ENCODE results near the gene KISS1. TPM values are rescaled to one million over a fixed set of nuclear protein-coding genes. Genes with fewer than 3 reads are reported as not detected.

KISS1 gene
- total RNA-seq, 1 donor from 2014 or later, result 2.7 TPM

GRCh38 chr1:204202481-204202880, 6.2 kb upstream of the KISS1 start:
- H3K4me1 ChIP-seq (ENCODE audit: insufficient read depth, low read length), result peaks cover 20% of the 10 kb centered on the region
- H3K79me2 ChIP-seq (ENCODE audit: insufficient read depth, low read length), result no peaks in the 10 kb centered on the region
- peaks cover 7% of the 10 kb centered on the region for H3K27me3 ChIP-seq (ENCODE audit: insufficient read depth, low read length)
- no peak for FAIRE-seq
- no peak overlapping the region for H3K27ac ChIP-seq (ENCODE audit: low read depth, low read length)
- H3K4me1 Mint-ChIP-seq (ENCODE audit: low read depth, unreplicated experiment), result peaks cover 12% of the 10 kb centered on the region
- H3K9ac ChIP-seq (ENCODE audit: low read length), result no peak overlapping the region
- no peak for DNase-seq (ENCODE audit: low read depth)
- no peak overlapping the region for H3K4me2 ChIP-seq (ENCODE audit: low read length)
- H3K27ac Mint-ChIP-seq (ENCODE audit: unreplicated experiment), result no peak overlapping the region
- no peak overlapping the region for H3K4me3 Mint-ChIP-seq (ENCODE audit: unreplicated experiment)
- H3K9me3 ChIP-seq (ENCODE audit: insufficient read depth, low read depth, low read length), result no peaks in the 10 kb centered on the region
- no peak overlapping the region for H2AFZ ChIP-seq (ENCODE audit: low read depth, low read length)
- H3K9me3 Mint-ChIP-seq (ENCODE audit: unreplicated experiment), result no peaks in the 10 kb centered on the region
- peaks cover 6% of the 10 kb centered on the region for H3K27me3 Mint-ChIP-seq (ENCODE audit: low read depth, unreplicated experiment)
- no peaks in the 10 kb centered on the region for H4K20me1 ChIP-seq (ENCODE audit: insufficient read depth, low read length)
- no peaks in the 10 kb centered on the region for H3K36me3 ChIP-seq (ENCODE audit: insufficient read depth, low read length)
- H3K4me3 ChIP-seq (ENCODE audit: insufficient read depth, low read depth, low read length), result no peak overlapping the region
- TF ChIP-seq EZH2 (IDR thresholded peaks at IDR 0.05; ENCODE audit: insufficient read depth, low read length) (no peak), CTCF (IDR thresholded peaks at IDR 0.05; ENCODE audit: insufficient read depth, low read depth, low read length) (no peak)
- peaks cover 2% of the 10 kb centered on the region for H3K36me3 Mint-ChIP-seq (ENCODE audit: low read depth, unreplicated experiment)

GRCh38 chr1:204201348-204202040, 5.2 kb upstream of the KISS1 start:
- H3K27ac Mint-ChIP-seq (ENCODE audit: unreplicated experiment), result no peak overlapping the region
- H3K27ac ChIP-seq (ENCODE audit: low read depth, low read length), result no peak overlapping the region
- peaks cover 3% of the 10 kb centered on the region for H3K27me3 ChIP-seq (ENCODE audit: insufficient read depth, low read length)
- H3K36me3 Mint-ChIP-seq (ENCODE audit: low read depth, unreplicated experiment), result peaks cover 2% of the 10 kb centered on the region
- H3K4me1 Mint-ChIP-seq (ENCODE audit: low read depth, unreplicated experiment), result peaks cover 17% of the 10 kb centered on the region
- H3K4me2 ChIP-seq (ENCODE audit: low read length), result no peak overlapping the region
- H4K20me1 ChIP-seq (ENCODE audit: insufficient read depth, low read length), result no peaks in the 10 kb centered on the region
- H3K9ac ChIP-seq (ENCODE audit: low read length), result no peak overlapping the region
- no peak overlapping the region for H2AFZ ChIP-seq (ENCODE audit: low read depth, low read length)
- peaks cover 24% of the 10 kb centered on the region for H3K4me1 ChIP-seq (ENCODE audit: insufficient read depth, low read length)
- H3K9me3 Mint-ChIP-seq (ENCODE audit: unreplicated experiment), result no peaks in the 10 kb centered on the region
- H3K36me3 ChIP-seq (ENCODE audit: insufficient read depth, low read length), result no peaks in the 10 kb centered on the region
- no peak for FAIRE-seq
- no peak for DNase-seq (ENCODE audit: low read depth)
- H3K4me3 ChIP-seq (ENCODE audit: insufficient read depth, low read depth, low read length), result no peak overlapping the region
- no peaks in the 10 kb centered on the region for H3K79me2 ChIP-seq (ENCODE audit: insufficient read depth, low read length)
- peaks cover 3% of the 10 kb centered on the region for H3K27me3 Mint-ChIP-seq (ENCODE audit: low read depth, unreplicated experiment)
- H3K9me3 ChIP-seq (ENCODE audit: insufficient read depth, low read depth, low read length), result no peaks in the 10 kb centered on the region
- no peak overlapping the region for H3K4me3 Mint-ChIP-seq (ENCODE audit: unreplicated experiment)
- no peak for TF ChIP-seq CTCF (IDR thresholded peaks at IDR 0.05; ENCODE audit: insufficient read depth, low read depth, low read length)
- TF ChIP-seq EZH2 (IDR thresholded peaks at IDR 0.05; ENCODE audit: insufficient read depth, low read length), result no peak

- Histone ChIP-seq H3K4me1 (ENCODE audit: insufficient read depth, low read length) (peaks cover 39% of the 10 kb centered on the region), H4K20me1 (ENCODE audit: insufficient read depth, low read length) (no peaks in the 10 kb centered on the region), H3K36me3 (ENCODE audit: insufficient read depth, low read length) (no peaks in the 10 kb centered on the region), H3K79me2 (ENCODE audit: insufficient read depth, low read length) (no peaks in the 10 kb centered on the region), H3K9me3 (ENCODE audit: insufficient read depth, low read depth, low read length) (no peaks in the 10 kb centered on the region), H3K4me3 (ENCODE audit: insufficient read depth, low read depth, low read length) (no peak overlapping the region), H2AFZ (ENCODE audit: low read depth, low read length) (no peak overlapping the region), H3K4me2 (ENCODE audit: low read length) (no peak overlapping the region), H3K27me3 (ENCODE audit: insufficient read depth, low read length) (peaks cover 3% of the 10 kb centered on the region), H3K27ac (ENCODE audit: low read depth, low read length) (peak overlapping the region; percentile 77), H3K9ac (ENCODE audit: low read length) (peak overlapping the region; percentile 43)
- H3K36me3 Mint-ChIP-seq (ENCODE audit: low read depth, unreplicated experiment), result peaks cover 2% of the 10 kb centered on the region
- peak overlapping the region; percentile 66 for H3K27ac Mint-ChIP-seq (ENCODE audit: unreplicated experiment)
- peaks cover 2% of the 10 kb centered on the region for H3K27me3 Mint-ChIP-seq (ENCODE audit: low read depth, unreplicated experiment)
- H3K4me3 Mint-ChIP-seq (ENCODE audit: unreplicated experiment), result no peak overlapping the region
- FAIRE-seq, result no peak
- peaks cover 35% of the 10 kb centered on the region for H3K4me1 Mint-ChIP-seq (ENCODE audit: low read depth, unreplicated experiment)
- no peak for DNase-seq (ENCODE audit: low read depth)
- TF ChIP-seq CTCF (IDR thresholded peaks at IDR 0.05; ENCODE audit: insufficient read depth, low read depth, low read length) (no peak), EZH2 (IDR thresholded peaks at IDR 0.05; ENCODE audit: insufficient read depth, low read length) (no peak)
- H3K9me3 Mint-ChIP-seq (ENCODE audit: unreplicated experiment), result no peaks in the 10 kb centered on the region
Measured at GRCh38 chr1:204199579-204199978, 3.3 kb upstream of the KISS1 start.

Measured in astrocyte (in vitro differentiated cells and primary cell).